Activated CD8-positive, alpha-beta memory T cell treated with anti-CD3 and anti-CD28 coated beads, Interleukin-2, amount 10 ng/mL, durations not matched to agents 7 days and 5 days (primary cell): ENCODE data around the gene RAET1L. TPM values are rescaled to one million over a fixed set of nuclear protein-coding genes. Genes with fewer than 3 reads are reported as not detected.

ENCODE experiments used
- ATAC-seq: fragments of 150-1000 bp; cut with Tn5 transposase; one replicate; pipeline ENCODE4 v1.10.0; 2021; ENCODE audit warnings: moderate library complexity
- CTCF ChIA-PET: fragments of 350-600 bp; sonication (Branson Sonifier 250); formaldehyde crosslinking; loops from one replicate; lab custom pipeline; 2021; ENCODE audit warnings: antibody characterized with exemption; lab: Charles Lee
- DNase-seq: peaks from one replicate; pipeline ENCODE4 v3.0.0-alpha.2; 2020
- H3K27ac Mint-ChIP-seq: one replicate; pipeline ENCODE4 v1.8.0; 2021; ENCODE audit warnings: mild to moderate bottlenecking, mixed read lengths
- H3K27me3 Mint-ChIP-seq: one replicate; pipeline ENCODE4 v1.8.0; 2021; ENCODE audit warnings: mixed read lengths
- H3K36me3 Mint-ChIP-seq: one replicate; pipeline ENCODE4 v1.8.0; 2021; ENCODE audit warnings: mild to moderate bottlenecking, mixed read lengths
- H3K4me1 Mint-ChIP-seq: one replicate; pipeline ENCODE4 v1.8.0; 2021; ENCODE audit warnings: mixed read lengths
- H3K4me3 Mint-ChIP-seq: one replicate; pipeline ENCODE4 v1.8.0; 2021; ENCODE audit warnings: mild to moderate bottlenecking, moderate library complexity, mixed read lengths
- H3K9me3 Mint-ChIP-seq: one replicate; pipeline ENCODE4 v1.8.0; 2022; ENCODE audit warnings: low read depth, mixed read lengths
- total RNA-seq, 2 experiments: library from RNA; stranded (reverse); gene quantifications; one replicate each; pipeline ENCODE4 v1.2.3, GENCODE V29; 2021

The RAET1L gene
- total RNA-seq, 2 experiments from 2014 or later = not detected

DNA sequence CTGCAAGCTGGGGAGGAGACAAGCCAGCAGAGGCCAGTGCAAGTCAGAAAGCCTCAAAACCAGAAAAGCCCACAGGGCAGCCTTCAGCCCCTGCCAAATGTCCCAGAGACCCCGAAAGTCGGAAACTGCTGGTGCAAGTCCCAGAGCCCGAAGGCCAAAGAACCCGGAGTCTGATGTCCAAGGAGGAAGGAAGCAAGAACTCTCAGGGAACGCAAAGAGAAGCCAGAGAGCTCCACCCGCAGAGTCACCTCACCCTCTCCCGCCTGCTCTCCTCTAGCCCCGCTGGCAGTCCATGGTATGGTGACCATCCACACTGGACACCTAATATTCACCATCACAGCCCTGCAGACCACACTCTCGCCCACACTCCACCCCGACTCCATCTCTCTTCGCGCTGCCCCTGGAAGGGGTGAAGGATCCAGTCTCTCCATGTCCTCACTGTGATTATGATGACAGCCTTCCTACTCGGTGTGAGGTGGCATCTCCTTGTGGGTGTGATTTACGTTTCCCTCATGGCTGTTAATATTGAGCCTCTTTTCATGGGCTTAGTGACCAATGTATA, 33.0 kb upstream of the RAET1L start:
- DNase-seq (no peak), ATAC-seq (no peak)
- Mint-ChIP-seq H3K4me1 (peaks cover 12% of the 10 kb centered on the region), H3K9me3 (no peaks in the 10 kb centered on the region), H3K27me3 (peaks cover 37% of the 10 kb centered on the region), H3K27ac (no peak overlapping the region), H3K4me3 (no peak overlapping the region), H3K36me3 (no peaks in the 10 kb centered on the region)
- CTCF ChIA-PET = interaction anchor here (1.7 kb wide), 1 partner anchor 21 kb away, joined by 4 read pairs; no protein-coding TSS in a partner anchor

DNA sequence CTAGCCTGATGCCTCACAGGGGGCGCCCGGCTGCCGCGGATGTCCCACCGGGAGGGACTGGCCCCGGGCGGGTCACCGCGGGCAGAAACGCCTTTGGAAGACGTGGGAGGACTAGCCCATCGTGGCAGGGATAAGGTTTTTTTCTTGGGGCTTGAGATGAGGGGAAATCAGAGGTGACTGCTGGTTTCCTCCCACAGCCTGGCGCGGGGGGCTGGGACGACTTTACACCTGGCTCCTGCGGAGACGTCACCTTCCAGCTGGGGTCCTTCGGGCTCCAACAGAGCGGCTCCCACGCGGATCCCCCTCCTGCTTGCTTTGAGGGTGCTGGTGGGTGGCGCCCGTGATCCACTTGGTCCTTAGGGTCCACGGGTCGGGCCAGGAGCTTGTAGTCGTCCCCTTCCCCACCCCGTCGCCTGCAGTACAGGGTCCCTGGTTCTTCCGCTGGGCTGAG, 32.2 kb upstream of the RAET1L start:
- no peak overlapping the region for H3K4me3 Mint-ChIP-seq
- no peak for ATAC-seq
- CTCF ChIA-PET = interaction anchor here (0.8 to 1.7 kb wide), 2 partner anchors 22 to 308 kb away, joined by 3 to 4 read pairs; no protein-coding TSS in a partner anchor
- no peak for DNase-seq
- H3K4me1 Mint-ChIP-seq = peaks cover 12% of the 10 kb centered on the region
- H3K27ac Mint-ChIP-seq = no peak overlapping the region
- no peaks in the 10 kb centered on the region for H3K9me3 Mint-ChIP-seq
- peaks cover 44% of the 10 kb centered on the region for H3K27me3 Mint-ChIP-seq
- H3K36me3 Mint-ChIP-seq = no peaks in the 10 kb centered on the region

DNA sequence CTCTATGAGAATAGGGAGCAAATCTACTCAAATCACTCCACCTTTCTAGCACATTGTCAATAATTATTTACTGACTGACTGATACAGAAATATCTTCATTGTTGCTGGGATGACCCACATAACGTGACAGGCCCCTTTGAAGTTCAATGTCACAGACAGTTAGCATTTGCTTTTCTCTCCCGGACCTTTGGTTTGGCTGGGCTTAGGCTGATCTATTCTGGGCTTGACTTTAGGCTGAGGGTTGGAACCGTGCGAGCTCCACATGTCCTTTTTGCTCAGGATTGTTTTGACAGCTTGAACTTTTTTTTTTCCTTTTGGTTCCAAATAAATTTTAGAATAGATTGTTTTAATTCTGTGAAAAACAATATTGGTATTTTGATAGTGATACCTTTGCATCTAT, 31.6 kb upstream of the RAET1L start:
- Mint-ChIP-seq H3K9me3 (no peaks in the 10 kb centered on the region), H3K4me1 (peaks cover 12% of the 10 kb centered on the region), H3K27me3 (peaks cover 50% of the 10 kb centered on the region), H3K36me3 (no peaks in the 10 kb centered on the region), H3K4me3 (no peak overlapping the region), H3K27ac (no peak overlapping the region)
- CTCF ChIA-PET = interaction anchor here (0.8 to 1.7 kb wide), 2 partner anchors 23 to 309 kb away, joined by 3 to 4 read pairs; no protein-coding TSS in a partner anchor
- ATAC-seq (no peak), DNase-seq (no peak)

- no peaks in the 10 kb centered on the region for H3K36me3 Mint-ChIP-seq
- DNase-seq (no peak), ATAC-seq (no peak)
- H3K27me3 Mint-ChIP-seq = peaks cover 52% of the 10 kb centered on the region
- CTCF ChIA-PET = interaction anchor here (1.6 kb wide), 1 partner anchor 12 kb away, joined by 12 read pairs; the partner anchor contains the start of gene ULBP3
- no peak overlapping the region for H3K27ac Mint-ChIP-seq
- no peaks in the 10 kb centered on the region for H3K9me3 Mint-ChIP-seq
- no peak overlapping the region for H3K4me3 Mint-ChIP-seq
- peaks cover 12% of the 10 kb centered on the region for H3K4me1 Mint-ChIP-seq
These were observed 30.8 kb upstream of the RAET1L start for GRCh38 chr6:150056156-150056555.

DNA sequence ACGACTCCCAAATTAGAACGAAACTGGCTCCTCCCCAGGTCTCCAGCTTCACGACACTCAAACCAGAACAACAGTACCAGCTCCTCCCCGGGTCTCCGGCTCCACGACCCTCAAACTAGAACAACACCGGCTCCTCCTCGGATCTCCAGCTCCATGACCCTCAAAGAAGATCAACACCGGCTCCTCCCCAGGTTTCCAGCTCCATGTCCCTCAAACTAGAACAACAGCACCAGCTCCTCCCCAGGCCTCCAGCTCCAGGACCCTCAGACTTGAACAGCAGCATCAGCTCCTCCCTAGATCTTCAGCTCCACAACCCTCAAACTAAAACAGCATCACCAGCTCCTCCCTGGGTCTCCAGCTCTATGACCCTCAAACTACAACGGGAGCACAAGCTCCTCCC, 29.8 kb upstream of the RAET1L start:
- Mint-ChIP-seq H3K36me3 (no peaks in the 10 kb centered on the region), H3K27ac (no peak overlapping the region), H3K27me3 (peaks cover 59% of the 10 kb centered on the region), H3K4me3 (no peak overlapping the region), H3K9me3 (no peaks in the 10 kb centered on the region), H3K4me1 (peaks cover 8% of the 10 kb centered on the region)
- DNase-seq = no peak
- ATAC-seq = no peak
- CTCF ChIA-PET = interaction anchor here (1.6 to 4.3 kb wide), 3 partner anchors 13 to 24 kb away, joined by 7 to 15 read pairs (median 12); partner anchors contain the start of gene ULBP3

GRCh38 chr6:150053450-150053849, 28.1 kb upstream of the RAET1L start:
- Mint-ChIP-seq H3K27me3 (peaks cover 61% of the 10 kb centered on the region), H3K9me3 (no peaks in the 10 kb centered on the region), H3K36me3 (no peaks in the 10 kb centered on the region), H3K4me3 (no peak overlapping the region), H3K4me1 (no peaks in the 10 kb centered on the region), H3K27ac (no peak overlapping the region)
- ATAC-seq (no peak), DNase-seq (no peak)
- CTCF ChIA-PET = interaction anchor here (1.2 to 4.3 kb wide), 3 partner anchors 17 to 28 kb away, joined by 3 to 15 read pairs (median 7); partner anchors contain the start of gene RAET1L

GRCh38 chr6:150050846-150051245, 25.5 kb upstream of the RAET1L start:
- no peak for ATAC-seq
- Mint-ChIP-seq H3K4me1 (no peaks in the 10 kb centered on the region), H3K4me3 (no peak overlapping the region), H3K27me3 (peaks cover 67% of the 10 kb centered on the region), H3K27ac (no peak overlapping the region), H3K9me3 (no peaks in the 10 kb centered on the region), H3K36me3 (no peaks in the 10 kb centered on the region)
- DNase-seq = no peak
- CTCF ChIA-PET = no interaction called here

GRCh38 chr6:150048099-150048498, 22.8 kb upstream of the RAET1L start:
- CTCF ChIA-PET = no interaction called here
- Mint-ChIP-seq H3K9me3 (no peaks in the 10 kb centered on the region), H3K27ac (no peak overlapping the region), H3K4me3 (no peak overlapping the region), H3K36me3 (no peaks in the 10 kb centered on the region), H3K4me1 (no peaks in the 10 kb centered on the region), H3K27me3 (peaks cover 52% of the 10 kb centered on the region)
- ATAC-seq (no peak), DNase-seq (no peak)

DNA sequence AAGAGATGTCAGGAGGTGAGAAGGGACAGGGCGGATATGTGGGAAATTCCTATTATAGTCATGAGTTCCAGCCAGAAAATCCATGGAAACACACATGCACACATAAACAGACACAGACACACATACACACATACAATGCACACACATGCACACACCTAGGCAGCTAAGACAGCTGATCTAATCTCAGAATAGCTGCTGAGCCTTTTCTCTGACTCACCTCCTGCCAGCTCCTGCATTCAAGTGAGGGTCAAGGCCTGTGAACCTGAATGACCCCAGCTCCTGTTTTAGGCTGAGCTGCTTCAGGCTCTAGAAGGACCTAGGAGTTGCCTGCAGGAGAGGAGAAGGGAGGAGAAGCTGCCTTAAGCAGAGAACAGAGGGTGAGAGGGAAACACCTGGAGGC, 21.6 kb upstream of the RAET1L start:
- DNase-seq = no peak
- Mint-ChIP-seq H3K4me3 (no peak overlapping the region), H3K27ac (no peak overlapping the region), H3K36me3 (no peaks in the 10 kb centered on the region), H3K9me3 (no peaks in the 10 kb centered on the region), H3K27me3 (peaks cover 44% of the 10 kb centered on the region), H3K4me1 (no peaks in the 10 kb centered on the region)
- CTCF ChIA-PET = no interaction called here
- no peak for ATAC-seq

- Mint-ChIP-seq H3K36me3 (no peaks in the 10 kb centered on the region), H3K27ac (no peak overlapping the region), H3K27me3 (peaks cover 49% of the 10 kb centered on the region), H3K4me1 (no peaks in the 10 kb centered on the region), H3K4me3 (no peak overlapping the region), H3K9me3 (no peaks in the 10 kb centered on the region)
- CTCF ChIA-PET = no interaction called here
- no peak for ATAC-seq
- DNase-seq = no peak
These were observed 19.4 kb upstream of the RAET1L start for GRCh38 chr6:150044621-150045145.

GRCh38 chr6:150043501-150044412, 18.4 kb upstream of the RAET1L start:
- Mint-ChIP-seq H3K36me3 (no peaks in the 10 kb centered on the region), H3K9me3 (no peaks in the 10 kb centered on the region), H3K27me3 (peaks cover 58% of the 10 kb centered on the region), H3K27ac (no peak overlapping the region), H3K4me1 (no peaks in the 10 kb centered on the region), H3K4me3 (no peak overlapping the region)
- ATAC-seq (no peak), DNase-seq (no peak)
- CTCF ChIA-PET = no interaction called here

- H3K36me3 Mint-ChIP-seq = no peaks in the 10 kb centered on the region
- no peak for ATAC-seq
- H3K9me3 Mint-ChIP-seq = no peaks in the 10 kb centered on the region
- DNase-seq = no peak
- H3K27me3 Mint-ChIP-seq = peaks cover 63% of the 10 kb centered on the region
- peaks cover 4% of the 10 kb centered on the region for H3K4me1 Mint-ChIP-seq
- H3K4me3 Mint-ChIP-seq = no peak overlapping the region
- no peak overlapping the region for H3K27ac Mint-ChIP-seq
- CTCF ChIA-PET = no interaction called here
These were observed 17.8 kb upstream of the RAET1L start for GRCh38 chr6:150043096-150043495.

DNA sequence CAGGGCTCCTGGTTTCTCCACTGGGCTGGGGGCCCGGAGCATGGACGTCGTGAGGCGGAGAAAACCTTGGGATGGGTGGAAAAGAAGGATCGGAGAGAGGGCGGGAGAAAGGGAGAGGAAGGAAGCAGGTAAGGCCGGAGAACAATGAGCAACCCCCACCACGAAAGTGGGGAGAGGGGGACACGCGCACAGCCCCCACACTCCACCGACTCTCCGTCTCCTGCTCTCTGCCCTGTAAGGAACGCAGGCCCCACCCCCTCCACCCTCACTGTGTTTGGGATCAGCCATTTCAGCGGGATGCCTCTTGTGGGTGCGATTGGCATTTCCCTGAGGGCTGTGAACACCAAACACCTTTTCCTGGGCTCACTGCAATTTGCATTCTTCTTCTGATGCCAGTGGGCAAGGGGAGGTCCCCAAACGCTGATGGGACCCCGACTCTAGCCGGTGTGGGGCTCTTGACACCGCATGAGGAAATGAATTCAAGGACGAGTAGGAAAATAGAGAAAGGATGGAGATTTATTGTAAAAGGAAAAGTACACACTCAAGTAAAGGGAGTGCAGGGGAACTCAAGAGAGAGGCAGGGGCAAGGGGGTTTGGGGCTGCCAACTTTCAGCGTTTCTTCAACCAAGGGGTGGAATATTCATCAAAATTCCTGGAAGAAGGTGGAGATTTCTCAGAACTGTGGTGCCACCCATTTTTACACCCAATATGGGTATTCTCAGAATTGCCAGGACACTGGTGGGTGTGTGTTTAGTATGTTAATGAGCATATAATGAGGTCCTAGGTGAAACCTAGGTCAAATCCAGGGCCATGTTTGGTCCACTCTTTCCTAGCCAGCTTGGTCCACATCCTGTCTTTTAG, 13.1 kb upstream of the RAET1L start:
- Mint-ChIP-seq H3K9me3 (no peaks in the 10 kb centered on the region), H3K4me3 (no peak overlapping the region), H3K36me3 (no peaks in the 10 kb centered on the region), H3K4me1 (peaks cover 11% of the 10 kb centered on the region), H3K27ac (no peak overlapping the region), H3K27me3 (peaks cover 84% of the 10 kb centered on the region)
- ATAC-seq (no peak), DNase-seq (no peak)
- CTCF ChIA-PET = no interaction called here
